Kidney epithelial cell (primary cell): Measurements from ENCODE around the gene MYO7B. TPM values are rescaled to one million over a fixed set of nuclear protein-coding genes. Genes with fewer than 3 reads are reported as not detected.

Experiments
- DNase-seq: peaks from one replicate; pipeline ENCODE4 v3.0.0-alpha.2; 2010; ENCODE audit warnings: low read depth
- H3K27me3 ChIP-seq: 2 replicates; pipeline ENCODE4 v1.6.0; 2011; ENCODE audit warnings: low read length; ENCODE audit not compliant: control insufficient read depth, insufficient read depth
- H3K36me3 ChIP-seq: 2 replicates; pipeline ENCODE4 v1.5.1; 2011; ENCODE audit warnings: low read length; ENCODE audit not compliant: control insufficient read depth, insufficient read depth
- H3K4me3 ChIP-seq: 2 replicates; pipeline ENCODE4 v1.5.1; 2011; ENCODE audit warnings: low read depth, mild to moderate bottlenecking, control low read depth, low read length
- CTCF ChIP-seq: IDR thresholded peaks from 2 replicates; pipeline ENCODE4 v1.5.1; 2011; ENCODE audit warnings: mild to moderate bottlenecking, moderate library complexity, low read length, control low read depth, inconsistent platforms; ENCODE audit not compliant: insufficient read depth, poor library complexity, severe bottlenecking
- total RNA-seq: library from RNA; depleted of rRNA; stranded (reverse); fragments of >200 nt; gene quantifications from 2 replicates; pipeline ENCODE4 v1.2.3, GENCODE V29; 2015

MYO7B gene
- total RNA-seq, 1 donor from 2014 or later, result 0.50 TPM

- TF ChIP-seq CTCF, result no peak
- DNase-seq, result no peak
- no peaks in the 10 kb centered on the region for H3K27me3 ChIP-seq
Measured at GRCh38 chr2:127624320-127624755, 88.9 kb downstream of the MYO7B start.

DNA sequence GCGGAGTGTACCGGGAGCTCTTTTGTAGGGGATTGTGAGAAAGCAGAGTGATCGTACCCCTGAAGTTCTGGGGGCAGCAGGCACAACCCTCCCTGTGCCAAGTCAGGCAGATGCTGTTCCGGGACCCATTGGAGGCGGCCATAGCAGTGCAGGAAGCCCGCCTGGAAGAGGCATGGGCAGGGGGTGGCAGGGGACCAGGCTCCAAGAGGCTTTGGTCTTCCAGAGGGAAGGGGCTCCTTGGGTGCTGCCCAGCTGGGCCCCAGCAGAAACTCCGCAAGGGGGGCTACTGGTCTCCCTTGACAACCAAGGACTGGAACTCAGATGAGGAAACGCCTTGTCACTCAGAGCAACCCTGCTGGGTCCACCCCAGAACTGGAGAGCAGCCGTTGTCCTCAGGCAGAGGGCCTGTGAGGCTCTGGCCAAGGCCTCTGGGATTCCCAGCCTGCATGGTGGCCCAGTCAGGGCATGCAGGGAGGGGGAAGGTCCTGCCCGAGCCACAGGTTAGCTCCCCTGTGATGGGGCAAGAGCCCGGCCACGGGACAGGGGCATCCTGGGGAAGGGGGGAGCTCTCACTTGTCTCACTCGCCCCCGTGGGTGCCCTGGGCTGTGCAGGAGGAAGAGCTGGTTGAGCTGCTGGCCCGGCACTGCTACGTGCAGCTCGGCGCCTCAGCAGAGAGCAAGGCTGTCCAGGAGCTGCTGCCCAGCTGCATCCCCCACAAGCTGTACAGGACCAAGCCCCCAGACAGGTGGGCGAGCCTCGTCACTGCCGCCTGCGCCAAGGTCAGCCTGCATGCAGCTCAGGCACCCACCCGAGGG is 89.5 kb downstream of the MYO7B start:
- no peak for TF ChIP-seq CTCF
- no peak for DNase-seq
- Histone ChIP-seq H3K4me3 (no peak overlapping the region), H3K27me3 (no peaks in the 10 kb centered on the region), H3K36me3 (no peaks in the 10 kb centered on the region)

More at GRCh38 chr2:127624320-127624755, 88.9 kb downstream of the MYO7B start:
- Histone ChIP-seq H3K4me3 (no peak overlapping the region), H3K36me3 (no peaks in the 10 kb centered on the region)

- no peak for TF ChIP-seq CTCF
- no peak for DNase-seq
- Histone ChIP-seq H3K27me3 (no peaks in the 10 kb centered on the region), H3K36me3 (no peaks in the 10 kb centered on the region), H3K4me3 (no peak overlapping the region)
Measured at GRCh38 chr2:127625572-127625951, 90.1 kb downstream of the MYO7B start.

GRCh38 chr2:127626175-127626574 is 90.7 kb downstream of the MYO7B start:
- no peaks in the 10 kb centered on the region for H3K27me3 ChIP-seq
- TF ChIP-seq CTCF, result no peak

DNA sequence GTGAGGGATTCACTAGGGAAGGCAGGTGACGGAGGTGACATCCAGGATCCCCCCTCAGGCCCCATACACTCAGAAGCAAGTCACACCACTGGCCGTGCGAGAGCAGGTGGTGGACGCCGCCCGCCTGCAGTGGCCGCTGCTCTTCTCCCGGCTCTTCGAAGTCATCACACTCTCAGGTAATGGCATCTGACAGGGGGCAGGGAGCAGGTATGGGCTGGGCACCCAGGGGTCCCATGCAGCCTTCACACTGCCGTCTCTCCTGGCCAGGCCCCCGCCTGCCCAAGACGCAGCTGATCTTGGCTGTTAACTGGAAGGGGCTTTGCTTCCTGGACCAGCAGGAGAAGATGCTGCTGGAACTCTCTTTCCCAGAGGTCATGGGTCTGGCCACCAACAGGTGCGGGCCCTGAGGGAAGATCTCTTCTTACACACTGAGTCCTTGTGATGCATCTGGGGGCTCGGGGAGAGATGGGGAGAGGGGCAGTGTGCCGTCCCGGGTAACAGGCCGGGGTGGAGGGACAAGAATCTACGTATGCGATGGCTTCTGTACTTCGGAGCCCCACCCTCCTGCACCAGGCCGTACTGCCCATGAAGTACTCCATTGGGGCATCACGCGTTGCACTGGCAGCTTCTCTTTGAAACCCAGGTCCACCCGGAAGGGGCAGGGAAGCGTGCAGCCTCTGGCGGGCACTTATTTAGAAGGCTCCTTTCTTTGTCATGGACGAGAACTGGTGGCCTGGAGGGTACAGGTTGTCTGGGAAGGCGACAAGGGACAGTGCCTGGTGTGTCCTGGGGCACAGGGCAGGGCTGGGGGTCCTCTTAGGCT is 91.6 kb downstream of the MYO7B start:
- TF ChIP-seq CTCF, result no peak
- DNase-seq, result no peak
- no peaks in the 10 kb centered on the region for H3K36me3 ChIP-seq
- no peak overlapping the region for H3K4me3 ChIP-seq
- H3K27me3 ChIP-seq, result no peaks in the 10 kb centered on the region

More at GRCh38 chr2:127626175-127626574, 90.7 kb downstream of the MYO7B start:
- Histone ChIP-seq H3K4me3 (no peak overlapping the region), H3K36me3 (no peaks in the 10 kb centered on the region)
- no peak for DNase-seq
